HUDEP-2 (cell line): Measurements from ENCODE around the gene ACSBG1.

Source experiments
- DNase-seq, 76 experiments: peaks; one replicate each; lab custom pipeline; 2025; ENCODE audit not compliant: unreplicated experiment in 76 of 76; lab: John Stamatoyannopoulos, UW

Gene ACSBG1

DNA sequence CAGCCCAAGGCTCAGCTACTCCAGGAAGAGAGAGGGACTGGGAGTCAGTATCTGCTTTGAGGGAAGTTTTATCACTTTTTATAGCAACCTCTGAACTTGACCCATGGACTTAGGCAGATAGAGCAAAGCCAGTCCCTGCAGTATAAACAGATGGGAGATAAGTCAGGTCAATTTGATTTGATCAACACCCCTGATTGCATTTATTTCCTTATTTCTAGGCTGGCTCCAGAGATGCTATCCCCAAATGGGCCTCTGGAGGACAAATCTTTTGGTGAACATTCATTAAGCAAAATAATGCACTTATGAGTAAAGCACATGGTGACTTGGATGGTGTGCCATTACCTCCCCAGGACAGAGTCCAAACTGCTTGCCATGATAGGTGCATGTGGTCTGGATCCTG, 94.1 kb downstream of the ACSBG1 start:
- DNase-seq: no peak

DNA sequence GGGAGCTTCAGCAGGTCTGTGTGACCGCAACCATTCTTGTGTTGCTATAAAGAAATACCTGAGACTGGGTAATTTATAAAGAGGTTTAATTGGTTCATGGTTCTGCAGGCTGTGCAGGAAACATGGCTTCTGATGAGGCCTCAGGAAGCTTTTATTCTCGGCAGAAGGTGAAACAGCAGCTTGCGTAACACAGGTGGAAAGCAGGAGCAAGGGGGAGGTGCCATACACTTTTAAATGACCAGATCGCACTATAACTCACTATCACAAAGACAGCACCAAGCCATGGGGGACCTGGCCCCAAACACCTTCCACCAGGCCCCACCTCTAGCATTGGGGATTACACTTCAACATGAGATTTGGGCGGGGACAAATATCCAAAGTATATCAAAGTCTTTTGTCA, 94.8 kb downstream of the ACSBG1 start:
- no peak for DNase-seq

DNA sequence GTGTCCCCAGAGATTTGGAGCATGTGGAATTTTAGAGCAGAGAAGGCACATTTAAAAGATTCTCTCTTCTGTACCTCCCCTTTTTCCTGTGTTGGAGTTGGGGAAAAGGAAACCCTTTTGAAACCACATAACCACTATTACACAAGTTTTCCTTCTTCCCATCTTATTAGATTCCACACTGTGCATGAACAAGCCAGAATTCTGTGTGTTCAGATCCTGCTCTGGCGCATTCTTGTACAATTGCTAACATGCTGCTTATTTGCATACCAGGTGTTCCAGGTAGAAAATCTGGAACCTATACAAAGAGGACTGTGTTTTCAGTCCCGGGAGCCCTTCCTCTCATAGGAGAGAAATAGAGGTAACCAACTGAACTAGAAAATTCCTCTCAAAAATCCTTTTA, 100.6 kb downstream of the ACSBG1 start:
- DNase-seq: no peak

DNA sequence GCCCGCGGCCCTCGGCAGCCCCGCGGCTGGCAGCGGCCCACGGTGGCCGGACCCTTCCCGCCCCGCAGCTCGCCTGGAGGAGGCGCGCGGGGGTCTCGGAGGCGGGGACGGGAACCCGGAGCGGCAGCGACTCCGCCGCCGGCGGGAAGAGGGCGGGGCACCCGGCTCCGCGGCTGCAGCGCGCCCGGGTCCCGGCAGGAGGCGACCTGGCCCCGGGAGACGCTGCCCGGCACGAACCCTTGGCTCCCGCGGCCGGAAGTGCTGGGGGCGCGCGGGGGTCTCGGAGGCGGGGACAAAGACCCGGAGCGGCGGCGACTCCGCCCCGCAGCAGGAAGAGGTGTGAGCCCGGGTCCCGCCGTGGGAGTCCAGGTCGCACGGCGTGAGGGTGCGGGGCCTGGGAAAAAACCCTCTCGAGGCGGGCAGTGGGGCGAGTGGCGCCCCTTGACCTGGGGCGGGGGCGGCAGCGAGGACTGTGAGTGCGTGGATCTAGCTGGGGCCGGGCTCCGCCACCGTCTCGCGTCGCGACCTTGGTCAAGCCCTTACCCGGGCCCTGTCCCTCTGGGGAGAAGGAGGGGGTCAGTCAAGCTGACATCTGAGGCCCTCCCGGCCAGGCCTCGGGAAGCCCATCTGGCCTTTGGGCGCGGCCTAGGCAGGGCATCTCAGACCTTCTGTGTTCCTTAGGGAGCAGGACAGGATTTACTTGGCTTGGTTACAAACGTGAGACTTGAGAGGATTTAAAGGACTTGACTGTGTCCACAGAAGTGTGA, 102.9 kb downstream of the ACSBG1 start, which contains the start of gene CIB2:
Gene CIB2 (minus strand): TSS at position 151 of the 767 bp plus-strand sequence. CDS start 230 bp downstream, outside the sequence.
- DNase-seq: peak in 48 of 76 experiments; percentile 3 to 58 (median 34)

DNA sequence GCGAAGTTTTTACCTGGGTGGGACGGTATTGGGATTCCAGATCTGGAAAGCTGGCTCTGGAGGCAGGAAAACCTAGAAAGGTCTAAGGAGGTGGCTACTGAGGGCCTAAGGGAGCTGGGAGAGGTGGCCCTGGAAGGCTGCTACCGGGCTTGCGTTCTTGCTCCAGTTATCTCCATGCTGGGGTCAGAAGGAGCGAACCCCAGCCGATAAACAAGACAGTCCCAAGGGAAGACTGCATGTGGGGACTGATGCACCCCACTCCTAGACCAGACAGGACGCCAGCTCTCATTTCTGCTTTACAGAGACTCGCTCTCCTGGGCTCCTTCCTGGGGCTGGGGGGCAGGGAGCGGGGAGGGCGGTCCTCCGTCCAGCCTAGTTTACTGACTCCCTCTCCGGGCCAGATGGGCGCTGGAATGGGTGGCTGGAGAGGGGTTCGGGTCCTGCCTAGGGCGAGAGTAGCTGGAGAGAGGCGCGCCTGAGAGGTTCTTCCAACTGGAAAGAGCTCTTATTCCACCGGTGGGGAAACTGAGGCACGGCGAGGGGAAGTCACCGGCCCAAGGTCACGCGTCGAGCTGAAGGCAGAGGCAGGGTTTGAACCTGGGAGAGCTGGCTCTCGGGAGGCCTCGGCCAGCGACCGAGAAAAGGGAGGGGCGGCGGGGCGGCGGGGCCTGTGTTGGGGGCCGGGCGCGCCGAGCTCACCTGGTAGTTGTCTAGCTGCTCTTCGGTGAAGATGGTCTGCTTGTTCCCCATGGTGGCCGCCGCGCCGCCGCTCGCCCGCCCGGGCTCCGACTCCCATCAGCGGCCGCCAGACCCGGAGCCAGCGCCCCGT, 103.7 kb downstream of the ACSBG1 start:
- DNase-seq: peak in 1 of 76 experiments; percentile 29

DNA sequence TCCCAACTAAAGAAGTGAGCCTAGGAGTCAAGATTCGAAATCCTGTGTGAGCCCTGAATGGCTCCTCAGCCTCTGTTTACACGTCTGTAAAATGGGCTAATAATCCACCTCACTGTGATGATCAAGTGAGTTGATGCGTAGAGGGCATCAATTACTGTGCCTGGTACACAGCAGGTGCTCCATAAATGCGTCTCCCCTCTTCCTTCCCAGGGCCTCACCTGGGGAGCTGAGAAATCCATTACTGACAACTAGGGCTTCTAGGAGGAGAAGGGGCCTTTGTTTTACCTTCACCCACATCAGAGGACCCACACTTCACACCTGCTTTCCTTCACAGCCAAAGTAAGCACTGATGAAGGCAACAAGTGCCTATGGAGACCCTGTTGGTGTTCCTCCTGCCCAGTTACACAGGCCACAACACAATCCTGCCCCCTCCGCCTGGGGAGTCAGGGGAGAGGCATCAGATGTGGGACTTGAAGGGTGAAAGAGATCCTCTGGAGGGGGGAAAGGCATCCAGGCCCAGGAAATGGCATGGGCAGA, 104.5 kb downstream of the ACSBG1 start:
- no peak for DNase-seq

DNA sequence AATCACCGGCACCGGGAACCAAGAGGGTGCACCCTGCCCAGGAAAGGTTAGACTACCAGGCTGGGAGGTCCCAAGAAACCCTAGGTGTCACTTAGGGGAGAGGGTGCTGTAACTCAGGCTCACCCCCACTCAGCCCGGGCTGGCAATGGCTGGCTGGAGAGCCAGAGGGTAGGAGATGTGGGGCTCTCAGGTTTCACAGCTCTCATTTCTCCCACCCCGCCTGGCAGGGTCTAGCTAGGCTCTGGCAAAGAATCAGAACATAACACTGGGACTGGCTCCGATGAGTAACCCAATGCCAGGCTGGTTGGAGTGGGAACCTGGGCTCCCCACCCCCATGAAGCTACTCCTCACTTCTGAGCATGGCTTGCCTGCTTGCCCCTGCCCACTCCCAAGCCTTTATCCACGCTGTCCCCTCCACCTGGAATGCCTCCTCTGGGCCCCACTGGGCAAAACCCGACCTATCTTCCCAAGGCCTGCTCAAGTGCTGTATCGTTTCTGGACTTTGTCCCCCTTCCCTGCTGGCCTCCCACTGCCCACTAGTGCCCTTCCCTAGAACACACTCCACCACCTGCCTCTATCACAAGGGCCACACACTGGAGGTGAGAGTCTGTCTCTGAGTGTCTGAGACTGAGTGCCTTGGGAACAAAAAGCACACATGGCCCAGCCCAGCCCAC, 105.2 kb downstream of the ACSBG1 start:
- no peak for DNase-seq

DNA sequence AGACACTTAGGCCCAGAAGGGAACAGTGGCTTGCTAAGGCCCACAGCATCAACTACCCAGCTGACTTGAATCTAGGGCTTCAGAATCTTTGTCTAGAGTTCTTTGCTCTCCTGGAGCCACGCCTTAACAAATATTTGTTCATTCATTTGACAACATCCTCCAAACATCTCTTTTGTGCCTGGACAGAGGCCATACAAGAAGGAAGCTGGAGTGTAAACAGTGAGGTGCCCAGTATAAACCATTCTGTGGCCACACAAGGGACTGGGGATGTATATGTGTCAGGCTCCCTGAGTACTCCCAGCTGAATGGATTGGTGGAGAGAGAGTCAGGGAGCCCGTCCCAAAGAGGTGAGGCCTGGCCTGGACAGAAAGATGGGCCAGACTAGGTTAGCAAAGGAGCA, 106.5 kb downstream of the ACSBG1 start:
- DNase-seq: no peak

DNA sequence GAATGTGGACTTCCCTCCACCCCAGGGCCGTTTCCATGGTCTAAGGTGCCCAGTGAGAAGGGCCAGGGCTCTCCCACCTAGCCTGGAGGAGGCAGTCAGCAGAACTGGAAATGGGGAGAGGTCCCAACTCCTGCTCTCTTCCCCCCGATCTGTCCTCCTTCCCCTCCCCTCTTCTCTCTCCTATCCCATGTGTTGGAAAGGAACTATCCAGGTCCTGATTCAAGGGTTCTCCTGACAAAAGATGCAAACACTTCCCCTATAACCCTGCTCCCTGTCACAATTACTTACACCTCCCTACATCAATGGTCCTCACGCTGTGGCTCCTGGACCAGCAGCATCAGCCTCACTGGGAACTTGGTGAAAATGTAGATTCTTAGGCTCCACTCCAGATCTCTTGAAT, 109.1 kb downstream of the ACSBG1 start:
- DNase-seq: no peak

DNA sequence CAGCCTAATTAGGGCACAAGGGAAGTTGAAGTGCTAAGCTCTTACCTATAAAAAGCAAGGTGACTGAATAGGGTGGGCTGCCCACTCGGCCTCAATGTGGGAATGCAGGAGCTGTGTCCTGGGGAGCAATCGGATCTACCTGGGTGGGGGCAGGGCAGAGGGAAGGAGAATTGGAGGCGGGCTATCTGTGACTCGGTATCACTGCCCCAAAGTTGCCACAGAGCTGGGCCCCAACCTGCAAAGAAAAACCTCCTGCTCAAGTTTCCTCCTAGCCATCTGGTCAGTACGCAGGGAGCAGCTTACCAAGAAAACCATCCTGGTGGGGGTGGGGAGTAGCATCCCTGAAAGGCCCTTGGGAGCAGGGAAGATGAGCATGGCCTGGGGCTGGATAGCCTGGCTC, 113.8 kb downstream of the ACSBG1 start:
- no peak for DNase-seq
